ENCODE measurements around the gene SNCB.

The SNCB gene

DNA sequence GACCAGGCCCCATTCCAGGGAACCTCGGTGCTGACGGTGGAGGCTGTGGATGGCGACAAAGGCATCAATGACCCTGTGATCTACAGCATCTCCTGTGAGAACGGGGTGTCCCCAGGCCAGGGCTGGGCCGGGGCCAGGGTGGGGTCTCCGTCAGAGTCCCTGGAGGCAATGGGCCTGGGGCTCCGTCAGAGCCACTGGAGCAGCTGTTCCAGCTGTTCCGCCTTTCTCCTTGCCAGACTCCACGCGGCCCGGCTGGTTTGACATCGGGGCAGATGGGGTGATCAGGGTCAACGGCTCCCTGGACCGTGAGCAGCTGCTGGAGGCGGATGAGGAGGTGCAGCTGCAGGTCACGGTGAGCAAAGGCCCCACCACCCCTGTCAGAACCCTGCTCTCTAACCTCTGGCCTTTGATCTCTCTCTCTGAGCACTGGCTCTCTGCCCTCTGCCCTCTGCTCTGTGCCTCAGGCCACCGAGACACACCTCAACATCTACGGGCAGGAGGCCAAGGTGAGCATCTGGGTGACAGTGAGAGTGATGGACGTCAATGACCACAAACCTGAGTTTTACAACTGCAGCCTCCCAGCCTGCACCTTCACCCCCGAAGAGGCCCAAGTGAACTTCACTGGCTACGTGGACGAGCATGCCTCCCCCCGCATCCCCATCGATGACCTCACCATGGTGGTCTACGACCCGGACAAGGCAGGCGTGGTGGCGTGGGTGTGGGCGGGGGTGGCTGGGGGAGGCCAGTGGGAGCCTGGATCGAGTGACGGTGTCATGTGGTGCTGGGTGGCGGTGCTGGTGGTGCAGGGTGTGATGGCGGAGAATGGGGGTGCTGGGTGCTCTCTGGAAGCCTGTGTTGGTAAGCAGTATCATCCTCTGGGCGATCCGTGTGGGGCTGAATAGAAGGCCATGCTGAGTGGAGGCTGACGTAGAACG, 54.6 kb downstream of the SNCB start:
- DNase-seq (ENCODE audit: low read depth in 2 of 2) = no peak

DNA sequence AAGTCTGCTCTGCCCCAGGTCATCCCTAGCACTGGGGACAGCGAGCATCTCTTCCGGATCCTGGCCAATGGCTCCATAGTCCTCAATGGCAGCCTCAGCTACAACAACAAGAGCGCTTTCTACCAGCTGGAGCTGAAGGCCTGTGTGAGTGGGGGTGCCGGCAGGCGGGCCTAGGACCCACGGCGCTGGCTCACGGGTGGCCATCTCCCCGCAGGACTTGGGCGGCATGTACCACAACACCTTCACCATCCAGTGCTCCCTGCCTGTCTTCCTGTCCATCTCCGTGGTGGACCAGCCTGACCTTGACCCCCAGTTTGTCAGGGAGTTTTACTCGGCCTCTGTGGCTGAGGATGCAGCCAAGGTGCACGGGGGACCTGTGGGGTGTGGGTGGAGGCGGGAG, 55.3 kb downstream of the SNCB start:
- DNase-seq (ENCODE audit: low read depth in 2 of 2) = no peak

DNA sequence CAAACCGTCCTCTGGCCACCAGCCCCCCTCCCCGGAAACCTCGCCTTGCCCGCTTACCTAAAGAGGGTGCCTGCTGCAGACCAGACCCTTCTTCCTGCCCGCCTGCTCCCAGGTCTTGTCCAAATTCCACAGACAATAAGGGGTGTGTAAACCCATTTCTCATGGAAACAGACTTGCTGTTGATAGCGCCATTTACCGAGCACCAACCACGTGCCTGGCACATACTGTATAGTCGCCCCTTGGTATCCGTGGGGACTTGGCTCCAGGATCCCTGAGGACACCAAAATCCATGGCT, 56.1 kb downstream of the SNCB start:
- no peak for DNase-seq (ENCODE audit: low read depth in 2 of 2)

DNA sequence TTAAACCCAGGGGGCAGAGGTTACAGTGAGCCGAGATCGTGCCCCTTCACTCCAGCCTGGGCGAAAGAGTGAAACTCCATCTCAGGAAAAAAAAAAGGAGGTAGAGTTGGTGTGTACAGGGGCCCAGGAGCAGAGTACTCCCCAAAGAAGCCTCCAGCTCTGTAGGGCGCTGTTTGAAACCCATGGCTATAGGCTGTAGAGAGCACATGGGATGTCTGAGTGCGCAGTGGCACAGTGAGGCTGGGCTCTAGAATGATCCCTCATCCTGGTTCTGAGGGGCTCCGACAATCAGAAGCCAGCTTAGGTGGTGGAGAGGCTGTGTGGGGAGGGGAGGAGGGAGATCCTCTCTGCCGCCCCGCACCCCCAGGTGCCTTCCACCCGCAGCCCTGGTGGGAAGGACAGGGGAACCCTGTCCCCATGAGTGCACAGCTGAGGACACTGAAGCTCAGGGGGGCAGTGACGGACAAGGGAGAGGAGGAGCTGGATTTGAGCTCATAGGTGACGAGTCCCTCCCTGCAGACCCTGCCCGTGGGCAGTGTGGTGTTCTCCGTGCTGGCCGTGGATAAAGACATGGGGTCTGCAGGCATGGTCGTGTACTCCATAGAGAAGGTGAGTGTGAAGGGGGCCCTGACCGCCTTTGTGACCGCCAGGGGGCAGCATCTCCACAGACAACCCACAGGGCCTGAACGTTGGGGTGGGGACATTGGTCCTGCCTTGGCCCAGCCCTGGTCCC, 56.6 kb downstream of the SNCB start:
- peak; percentile 45 to 50 for DNase-seq (ENCODE audit: low read depth in 2 of 2)

Measured in stimulated activated CD8-positive, alpha-beta memory T cell treated with anti-CD3 and anti-CD28 coated beads, Interleukin-15, amount 100 ng/mL, for 48 hours (primary cell).